HUES64 (cell line): Measurements from ENCODE around the gene IVNS1ABP. TPM values are rescaled to one million over a fixed set of nuclear protein-coding genes. Genes with fewer than 3 reads are reported as not detected.
A peak's percentile ranks its signal among the peaks of the same experiment; 100 is the strongest.
"Not testable (repeated sequence)": the region's sequence is repeated elsewhere in the genome, so short reads cannot be mapped to it uniquely, and the experiment has no call there.

ENCODE experiments used
- H3K27ac ChIP-seq: 2 replicates; pipeline ENCODE4 v1.7.0; 2013; ENCODE audit warnings: low read depth, low read length, inconsistent platforms
- H3K27me3 ChIP-seq: 2 replicates; pipeline ENCODE4 v1.6.1; 2013; ENCODE audit warnings: mild to moderate bottlenecking, low read length; ENCODE audit not compliant: insufficient read depth
- H3K36me3 ChIP-seq: 2 replicates; pipeline ENCODE4 v1.6.1; 2013; ENCODE audit warnings: mild to moderate bottlenecking, low read length; ENCODE audit not compliant: insufficient read depth
- H3K4me1 ChIP-seq: 2 replicates; pipeline ENCODE4 v1.6.1; 2013; ENCODE audit warnings: mild to moderate bottlenecking, low read length, moderate library complexity; ENCODE audit not compliant: insufficient read depth
- H3K4me3 ChIP-seq: 2 replicates; pipeline ENCODE4 v1.5.1; 2013; ENCODE audit warnings: mild to moderate bottlenecking, low read length, moderate library complexity
- H3K9ac ChIP-seq: 2 replicates; pipeline ENCODE4 v1.6.1; 2013; ENCODE audit warnings: mild to moderate bottlenecking, low read depth, low read length
- H3K9me3 ChIP-seq: 2 replicates; pipeline ENCODE4 v1.6.1; 2013; ENCODE audit warnings: low read depth, low read length; ENCODE audit not compliant: insufficient read depth
- WGBS: fragments of 150-250, 120-280 bp; methylation state at CpG from one replicate; pipeline ENCODE4 v1.1.7; 2013; ENCODE audit warnings: missing lambda C conversion rate; 5-methylcytosine and 5-hydroxymethylcytosine counted together
- polyA plus RNA-seq, 2 experiments: library from polyadenylated mRNA; stranded (reverse); fragments of 50-300 nt; gene quantifications; one replicate each; pipeline ENCODE4 v1.2.3, GENCODE V29; 2013

IVNS1ABP gene
- 114 TPM for polyA plus RNA-seq (2013, experiment 1 of 2)
- 141 TPM for polyA plus RNA-seq (2013, experiment 2 of 2)

- Histone ChIP-seq H3K4me1 (peaks cover 37% of the 10 kb centered on the region), H3K4me3 (peak within 1 kb of the TSS; percentile 99), H3K27me3 (no peaks in the 10 kb centered on the region), H3K36me3 (peaks cover 8% of the 10 kb centered on the region; the same call in 1 of the 2 replicates), H3K9ac (peak within 1 kb of the TSS; percentile 98), H3K9me3 (no peaks in the 10 kb centered on the region), H3K27ac (peak within 1 kb of the TSS; percentile 93)
- 2% methylated on average over 80 of the region's 80 CpGs for WGBS
These were observed at the start of gene IVNS1ABP for GRCh38 chr1:185317034-185317885. Gene IVNS1ABP (minus strand): TSS chr1:185317243. CDS start chr1:185309493, 7,750 bp downstream.

GRCh38 chr1:185365951-185366350 is 48.9 kb upstream of the IVNS1ABP start:
- WGBS: 96% methylated on average over 1 of the region's 3 CpGs
- H3K27me3 ChIP-seq: no peaks in the 10 kb centered on the region
- H3K9me3 ChIP-seq: no peaks in the 10 kb centered on the region
- no peak overlapping the region for H3K9ac ChIP-seq
- no peaks in the 10 kb centered on the region; the same call in 1 of the 2 replicates for H3K4me1 ChIP-seq
- H3K36me3 ChIP-seq: no peaks in the 10 kb centered on the region
- no peak overlapping the region for H3K27ac ChIP-seq
- no peak overlapping the region for H3K4me3 ChIP-seq

- H3K36me3 ChIP-seq, H3K27me3 ChIP-seq, H3K9me3 ChIP-seq, H3K9ac ChIP-seq, H3K4me3 ChIP-seq, H3K4me1 ChIP-seq, H3K27ac ChIP-seq: not testable (repeated sequence)
- 81% methylated on average over 2 of the region's 3 CpGs for WGBS
These were observed 47.5 kb upstream of the IVNS1ABP start for GRCh38 chr1:185364528-185364927.

- Histone ChIP-seq H3K27me3 (no peaks in the 10 kb centered on the region), H3K9me3 (no peaks in the 10 kb centered on the region), H3K4me3 (no peak overlapping the region), H3K27ac (no peak overlapping the region), H3K36me3 (no peaks in the 10 kb centered on the region), H3K9ac (no peak overlapping the region), H3K4me1 (no peaks in the 10 kb centered on the region)
These were observed 46.2 kb upstream of the IVNS1ABP start for GRCh38 chr1:185363205-185363604.

- Histone ChIP-seq H3K4me3 (no peak overlapping the region), H3K36me3 (no peaks in the 10 kb centered on the region), H3K27ac (no peak overlapping the region), H3K9ac (no peak overlapping the region), H3K27me3 (no peaks in the 10 kb centered on the region), H3K9me3 (no peaks in the 10 kb centered on the region), H3K4me1 (no peaks in the 10 kb centered on the region)
- WGBS: 83% methylated on average over 1 of the region's 1 CpG
These were observed 43.7 kb upstream of the IVNS1ABP start for GRCh38 chr1:185360714-185361113.

GRCh38 chr1:185358957-185359356 is 41.9 kb upstream of the IVNS1ABP start:
- no peak overlapping the region for H3K9ac ChIP-seq
- H3K36me3 ChIP-seq: no peaks in the 10 kb centered on the region
- no peak overlapping the region for H3K4me3 ChIP-seq
- H3K4me1 ChIP-seq: no peaks in the 10 kb centered on the region
- H3K27ac ChIP-seq: no peak overlapping the region
- no peaks in the 10 kb centered on the region for H3K27me3 ChIP-seq
- WGBS: 89% methylated on average over 3 of the region's 3 CpGs
- H3K9me3 ChIP-seq: no peaks in the 10 kb centered on the region

GRCh38 chr1:185355947-185356346 is 38.9 kb upstream of the IVNS1ABP start:
- Histone ChIP-seq H3K4me3 (no peak overlapping the region), H3K36me3 (no peaks in the 10 kb centered on the region), H3K4me1 (no peaks in the 10 kb centered on the region), H3K9ac (no peak overlapping the region), H3K9me3 (no peaks in the 10 kb centered on the region), H3K27me3 (no peaks in the 10 kb centered on the region), H3K27ac (no peak overlapping the region)
- 92% methylated on average over 2 of the region's 2 CpGs for WGBS

- 91% methylated on average over 4 of the region's 4 CpGs for WGBS
These were observed 36.1 kb upstream of the IVNS1ABP start for GRCh38 chr1:185353124-185353523.

GRCh38 chr1:185351734-185352466 is 34.9 kb upstream of the IVNS1ABP start:
- Histone ChIP-seq H3K4me3 (no peak overlapping the region), H3K4me1 (no peaks in the 10 kb centered on the region), H3K9ac (no peak overlapping the region), H3K27me3 (no peaks in the 10 kb centered on the region), H3K27ac (no peak overlapping the region), H3K36me3 (no peaks in the 10 kb centered on the region), H3K9me3 (no peaks in the 10 kb centered on the region)
- WGBS: 88% methylated on average over 2 of the region's 2 CpGs

More at GRCh38 chr1:185353124-185353523, 36.1 kb upstream of the IVNS1ABP start:
- Histone ChIP-seq H3K4me1 (no peaks in the 10 kb centered on the region), H3K4me3 (no peak overlapping the region), H3K9me3 (no peaks in the 10 kb centered on the region), H3K27ac (no peak overlapping the region), H3K27me3 (no peaks in the 10 kb centered on the region), H3K36me3 (no peaks in the 10 kb centered on the region), H3K9ac (no peak overlapping the region)

GRCh38 chr1:185350027-185350442 is 33.0 kb upstream of the IVNS1ABP start:
- no peak overlapping the region for H3K9ac ChIP-seq
- no peaks in the 10 kb centered on the region for H3K9me3 ChIP-seq
- 95% methylated on average over 2 of the region's 2 CpGs for WGBS
- no peak overlapping the region for H3K4me3 ChIP-seq
- H3K4me1 ChIP-seq: 0 out of 2 replicates have a peak, but pooled peaks cover 2% of the 10 kb centered on the region
- H3K27ac ChIP-seq: no peak overlapping the region
- H3K36me3 ChIP-seq: no peaks in the 10 kb centered on the region
- H3K27me3 ChIP-seq: no peaks in the 10 kb centered on the region

- Histone ChIP-seq H3K27ac (no peak overlapping the region), H3K36me3 (no peaks in the 10 kb centered on the region), H3K9me3 (no peaks in the 10 kb centered on the region), H3K9ac (no peak overlapping the region), H3K27me3 (no peaks in the 10 kb centered on the region), H3K4me1 (0 out of 2 replicates have a peak, but pooled peaks cover 2% of the 10 kb centered on the region), H3K4me3 (no peak overlapping the region)
- 97% methylated on average over 2 of the region's 2 CpGs for WGBS
These were observed 32.5 kb upstream of the IVNS1ABP start for GRCh38 chr1:185349556-185349955.
